Lower leg skin (tissue), 4 donors: Measurements from ENCODE around the gene FLAD1. TPM values are rescaled to one million over a fixed set of nuclear protein-coding genes. Genes with fewer than 3 reads are reported as not detected.

Source experiments
- DNase-seq, 2 donors: peaks; one replicate each; pipeline ENCODE4 v3.0.0-alpha.2; 2019; ENCODE audit warnings: low spot score in 2 of 2
- H3K4me3 ChIP-seq: fragments of 200-600 bp; sonication (generic); 2 replicates; pipeline ENCODE4 v1.5.1; 2017; ENCODE audit warnings: mild to moderate bottlenecking, low read depth; ENCODE audit not compliant: poor library complexity, severe bottlenecking
- CTCF ChIP-seq, 3 donors: fragments of 450-650 bp; IDR thresholded peaks; one replicate each; pipeline ENCODE4 v1.5.1; 2016; ENCODE audit warnings: antibody characterized with exemption in 3 of 3, mild to moderate bottlenecking in 3 of 3, moderate library complexity in 2 of 3
- POLR2A ChIP-seq, 2 donors: fragments of 450-650 bp; IDR thresholded peaks; one replicate each; pipeline ENCODE4 v1.6.1; 2016 to 2017; ENCODE audit warnings: antibody characterized with exemption in 2 of 2, mild to moderate bottlenecking in 1 of 2, moderate library complexity in 1 of 2
- WGBS, 2 donors: methylation state at CpG; one replicate each; pipeline ENCODE4 v1.1.5; 2018; 5-methylcytosine and 5-hydroxymethylcytosine counted together
- intact Hi-C: fragments of 100-400 bp; cut with DNase I; formaldehyde crosslinking; loops from one replicate; pipeline ENCODE4 v1.15.0; 2023; ENCODE audit warnings: low total_unique reads
- total RNA-seq, 4 donors: library from RNA; depleted of rRNA; stranded (reverse); fragments of >200 nt; gene quantifications; one replicate each; pipeline ENCODE4 v1.1.0, GENCODE V29; 2016

The FLAD1 gene
- total RNA-seq, 4 donors from 2014 or later: 38.7 to 45.3 (median 41.6) TPM

DNA sequence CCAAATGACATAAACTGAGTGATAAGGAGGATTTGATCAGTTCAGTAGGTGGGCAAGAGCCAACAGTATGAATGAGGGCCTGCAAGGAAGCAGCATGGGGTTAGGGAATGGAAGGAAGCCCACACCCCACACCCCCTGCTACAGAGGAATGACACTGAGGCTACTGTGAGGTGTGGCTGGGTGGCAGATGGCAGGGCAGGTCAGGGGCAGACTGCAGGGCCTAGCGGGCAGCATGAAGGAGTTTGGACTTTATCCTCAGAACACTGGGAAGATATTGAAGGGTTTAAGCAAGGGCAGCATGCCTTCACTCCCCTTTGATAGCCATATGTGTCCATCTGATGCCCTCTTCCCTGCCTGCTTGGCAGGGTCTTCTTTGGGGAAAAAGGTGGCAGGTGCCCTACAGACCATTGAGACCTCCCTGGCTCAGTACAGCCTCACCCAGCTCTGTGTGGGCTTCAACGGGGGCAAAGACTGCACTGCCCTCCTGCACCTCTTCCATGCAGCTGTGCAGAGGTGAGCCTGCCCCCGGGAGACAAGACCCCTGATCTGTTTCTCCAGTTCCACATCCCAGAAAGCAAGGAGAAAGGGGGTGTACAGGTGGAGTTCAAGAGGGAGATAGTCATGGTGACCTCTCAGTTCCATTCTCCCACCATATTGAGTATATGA, 6.2 kb downstream of the FLAD1 start:
- no peak for DNase-seq
- TF ChIP-seq CTCF (IDR thresholded peaks at IDR 0.05) (no peak), POLR2A (IDR thresholded peaks at IDR 0.05) (no peak)
- intact Hi-C loops: no loop called here
- no peak overlapping the region for H3K4me3 ChIP-seq
- 75 to 92% methylated on average over 3 of the region's 3 CpGs for WGBS, 2 donors

DNA sequence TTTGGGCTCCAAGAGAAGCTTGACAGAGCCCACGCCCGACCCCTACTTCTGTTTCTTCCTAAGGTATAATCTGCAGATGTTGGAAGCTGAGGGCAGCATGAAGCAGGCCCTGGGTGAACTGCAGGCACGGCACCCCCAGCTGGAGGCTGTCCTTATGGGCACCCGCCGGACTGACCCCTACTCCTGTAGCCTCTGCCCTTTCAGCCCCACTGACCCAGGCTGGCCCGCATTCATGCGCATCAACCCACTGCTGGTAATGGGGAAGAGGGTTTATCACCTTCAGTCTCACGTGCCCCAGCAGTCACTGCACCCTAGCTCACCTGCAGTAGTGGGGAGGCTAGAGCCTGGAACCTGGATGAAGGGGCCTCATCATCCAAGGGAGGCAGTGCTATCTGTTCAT, 7.1 kb downstream of the FLAD1 start:
- DNase-seq: no peak
- no peak for TF ChIP-seq POLR2A (IDR thresholded peaks at IDR 0.05)
- no peak for TF ChIP-seq CTCF (IDR thresholded peaks at IDR 0.05)
- intact Hi-C loops: no loop called here
- WGBS, 2 donors: 89 to 93% methylated on average over 8 of the region's 8 CpGs
- no peak overlapping the region for H3K4me3 ChIP-seq

GRCh38 chr1:154992721-154993571, 9.8 kb downstream of the FLAD1 start:
- WGBS, 2 donors: 84 to 86% methylated on average over 14 of the region's 14 CpGs
- no peak for DNase-seq
- no peak for TF ChIP-seq POLR2A (IDR thresholded peaks at IDR 0.05)
- no peak for TF ChIP-seq CTCF (IDR thresholded peaks at IDR 0.05)
- intact Hi-C loops: no loop called here
- H3K4me3 ChIP-seq: no peak overlapping the region

GRCh38 chr1:154993572-154994268, 10.6 kb downstream of the FLAD1 start, which contains the start of gene LENEP:
TSS of gene LENEP (plus strand) at chr1:154993586. CDS start at chr1:154993608, 22 bp downstream.
- TF ChIP-seq CTCF (IDR thresholded peaks at IDR 0.05) (no peak), POLR2A (IDR thresholded peaks at IDR 0.05) (no peak)
- DNase-seq: no peak
- no peak within 1 kb of the TSS for H3K4me3 ChIP-seq
- intact Hi-C loops: no loop called here
- WGBS, 2 donors: 74 to 84% methylated on average over 8 of the region's 8 CpGs

DNA sequence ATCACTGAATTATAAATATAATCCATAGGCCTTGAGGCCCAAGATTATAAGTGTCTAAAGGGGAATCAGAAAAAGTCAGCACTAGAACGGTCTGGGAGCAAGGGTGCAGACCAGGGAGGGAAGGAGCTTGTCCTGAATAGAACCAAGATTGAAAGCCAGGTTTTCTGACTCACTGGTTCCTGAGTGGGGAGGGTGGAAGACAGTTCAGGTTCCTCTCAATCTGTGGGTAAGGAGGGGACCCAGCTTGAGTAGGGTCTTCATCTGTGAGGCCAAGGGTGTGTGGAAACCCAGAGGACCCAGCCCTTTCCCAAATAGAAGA, 11.1 kb downstream of the FLAD1 start:
- no peak overlapping the region for H3K4me3 ChIP-seq
- no peak for TF ChIP-seq POLR2A (IDR thresholded peaks at IDR 0.05)
- TF ChIP-seq CTCF (IDR thresholded peaks at IDR 0.05): no peak
- intact Hi-C loops: no loop called here
- WGBS, 2 donors: 29% methylated on average over 1 of the region's 1 CpG
- no peak for DNase-seq
